ENCODE measurements around the gene MX2. TPM values are rescaled to one million over a fixed set of nuclear protein-coding genes. Genes with fewer than 3 reads are reported as not detected.

MX2 gene
- total and polyA plus RNA-seq, 9 of the 15 experiments (the other 6 are each of a cell fraction or from before 2014, with no cell fraction given), result 0.10 to 0.95 (median 0.47) TPM; not detected in 1

DNA sequence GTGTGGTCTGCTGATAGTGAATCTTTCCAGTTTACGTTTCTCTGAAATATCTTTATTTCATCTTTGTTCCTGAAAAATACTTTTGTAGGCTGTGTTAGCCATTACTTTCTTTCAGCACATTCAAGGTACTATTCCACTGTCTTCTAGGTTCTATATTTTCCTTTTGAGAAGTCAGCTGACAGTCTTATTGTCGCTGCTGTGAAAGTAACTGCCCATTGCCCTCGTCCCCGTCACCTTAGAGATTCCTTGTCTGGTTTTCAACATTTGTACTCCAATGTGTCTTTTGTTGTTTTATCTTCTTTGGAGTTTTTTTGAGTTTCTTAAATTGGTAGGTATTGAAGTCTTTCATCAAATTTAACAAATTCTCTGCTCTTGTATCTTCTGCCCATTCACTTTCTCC lies 19.8 kb upstream of the MX2 start:
- Histone ChIP-seq H3K4me3 (no peak overlapping the region), H3K4me2 (ENCODE audit: insufficient read depth, low read length) (no peak overlapping the region), H3K9ac (ENCODE audit: insufficient read depth in 1 of 2, low read depth in 2 of 2, low read length in 2 of 2) (no peak overlapping the region), H4K20me1 (replicated peaks; ENCODE audit: control insufficient read depth, insufficient read depth, low read length) (no peaks in the 10 kb centered on the region), H3K27me3 (ENCODE audit: control insufficient read depth in 2 of 2, insufficient read depth in 2 of 2, low read length in 2 of 2) (no peaks in the 10 kb centered on the region), H3K9me1 (ENCODE audit: control insufficient read depth, insufficient read depth, low read length) (no peaks in the 10 kb centered on the region), H3K27ac (ENCODE audit: extremely low read depth, low read depth, low read length) (no peak overlapping the region), H3K9me3 (replicated peaks; ENCODE audit: control insufficient read depth, insufficient read depth, low read depth, low read length) (no peaks in the 10 kb centered on the region), H3K79me2 (ENCODE audit: control insufficient read depth, insufficient read depth, low read length) (no peaks in the 10 kb centered on the region), H2AFZ (ENCODE audit: low read depth, low read length) (no peak overlapping the region), H3K36me3 (ENCODE audit: control insufficient read depth, insufficient read depth, low read length) (no peaks in the 10 kb centered on the region), H3K4me1 (replicated peaks in 1 of 2; ENCODE audit: control insufficient read depth in 2 of 2, insufficient read depth in 2 of 2, low read length in 2 of 2) (no peaks in the 10 kb centered on the region)
- intact Hi-C loops (cut with micrococcal nuclease) (no loop called here), in situ Hi-C loops (cut with MboI) (no loop called here)
- CTCF ChIA-PET (ENCODE audit: low intra/inter-chr PET ratio), result no interaction called here
- POLR2A ChIA-PET, result no interaction called here
- no peak for FAIRE-seq
- 0% methylated on average over 4 of the region's 4 CpGs for WGBS (ENCODE audit: insufficient coverage, low coverage, missing lambda C conversion rate)
- DNase-seq (ENCODE audit: extremely low read depth in 1 of 4, low spot score in 3 of 4), result no peak
- BruUV-seq (replicated peaks), result no TSS peak
- no peak for ATAC-seq
- no peak for TF ChIP-seq NR2F6 (CRISPR knock-in tag; IDR thresholded peaks at IDR 0.05)
- no peak for TF ChIP-seq ILF3 (IDR thresholded peaks at IDR 0.05; ENCODE audit: borderline replicate concordance)
- no peak for TF ChIP-seq ZFX (CRISPR knock-in tag; IDR thresholded peaks at IDR 0.05)
- TF ChIP-seq HDGF (IDR thresholded peaks at IDR 0.05), result no peak
- TF ChIP-seq, protein P1, sequence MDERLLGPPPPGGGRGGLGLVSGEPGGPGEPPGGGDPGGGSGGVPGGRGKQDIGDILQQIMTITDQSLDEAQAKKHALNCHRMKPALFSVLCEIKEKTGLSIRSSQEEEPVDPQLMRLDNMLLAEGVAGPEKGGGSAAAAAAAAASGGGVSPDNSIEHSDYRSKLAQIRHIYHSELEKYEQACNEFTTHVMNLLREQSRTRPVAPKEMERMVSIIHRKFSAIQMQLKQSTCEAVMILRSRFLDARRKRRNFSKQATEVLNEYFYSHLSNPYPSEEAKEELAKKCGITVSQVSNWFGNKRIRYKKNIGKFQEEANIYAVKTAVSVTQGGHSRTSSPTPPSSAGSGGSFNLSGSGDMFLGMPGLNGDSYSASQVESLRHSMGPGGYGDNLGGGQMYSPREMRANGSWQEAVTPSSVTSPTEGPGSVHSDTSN (CRISPR knock-in tag; IDR thresholded peaks at IDR 0.05; ENCODE audit: low read depth), result no peak
- TF ChIP-seq, protein P1 (tag; conservative IDR thresholded peaks at IDR 0.05; ENCODE audit: low read depth), result no peak
- TF ChIP-seq, protein P2, sequence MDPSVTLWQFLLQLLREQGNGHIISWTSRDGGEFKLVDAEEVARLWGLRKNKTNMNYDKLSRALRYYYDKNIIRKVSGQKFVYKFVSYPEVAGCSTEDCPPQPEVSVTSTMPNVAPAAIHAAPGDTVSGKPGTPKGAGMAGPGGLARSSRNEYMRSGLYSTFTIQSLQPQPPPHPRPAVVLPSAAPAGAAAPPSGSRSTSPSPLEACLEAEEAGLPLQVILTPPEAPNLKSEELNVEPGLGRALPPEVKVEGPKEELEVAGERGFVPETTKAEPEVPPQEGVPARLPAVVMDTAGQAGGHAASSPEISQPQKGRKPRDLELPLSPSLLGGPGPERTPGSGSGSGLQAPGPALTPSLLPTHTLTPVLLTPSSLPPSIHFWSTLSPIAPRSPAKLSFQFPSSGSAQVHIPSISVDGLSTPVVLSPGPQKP (CRISPR knock-in tag; IDR thresholded peaks at IDR 0.05), result no peak
- TF ChIP-seq, protein P3, sequence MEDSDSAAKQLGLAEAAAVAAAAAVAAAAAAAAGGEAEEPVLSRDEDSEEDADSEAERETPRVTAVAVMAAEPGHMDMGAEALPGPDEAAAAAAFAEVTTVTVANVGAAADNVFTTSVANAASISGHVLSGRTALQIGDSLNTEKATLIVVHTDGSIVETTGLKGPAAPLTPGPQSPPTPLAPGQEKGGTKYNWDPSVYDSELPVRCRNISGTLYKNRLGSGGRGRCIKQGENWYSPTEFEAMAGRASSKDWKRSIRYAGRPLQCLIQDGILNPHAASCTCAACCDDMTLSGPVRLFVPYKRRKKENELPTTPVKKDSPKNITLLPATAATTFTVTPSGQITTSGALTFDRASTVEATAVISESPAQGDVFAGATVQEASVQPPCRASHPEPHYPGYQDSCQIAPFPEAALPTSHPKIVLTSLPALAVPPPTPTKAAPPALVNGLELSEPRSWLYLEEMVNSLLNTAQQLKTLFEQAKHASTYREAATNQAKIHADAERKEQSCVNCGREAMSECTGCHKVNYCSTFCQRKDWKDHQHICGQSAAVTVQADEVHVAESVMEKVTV (CRISPR knock-in tag; IDR thresholded peaks at IDR 0.05), result no peak
- TF ChIP-seq ARHGAP35 (IDR thresholded peaks at IDR 0.05; ENCODE audit: partially characterized antibody), result no peak
- no peak for TF ChIP-seq ZNF253 (CRISPR knock-in tag; conservative IDR thresholded peaks at IDR 0.05)
- TF ChIP-seq HDAC8 (tag; IDR thresholded peaks at IDR 0.05), result no peak
- TF ChIP-seq, protein P4, sequence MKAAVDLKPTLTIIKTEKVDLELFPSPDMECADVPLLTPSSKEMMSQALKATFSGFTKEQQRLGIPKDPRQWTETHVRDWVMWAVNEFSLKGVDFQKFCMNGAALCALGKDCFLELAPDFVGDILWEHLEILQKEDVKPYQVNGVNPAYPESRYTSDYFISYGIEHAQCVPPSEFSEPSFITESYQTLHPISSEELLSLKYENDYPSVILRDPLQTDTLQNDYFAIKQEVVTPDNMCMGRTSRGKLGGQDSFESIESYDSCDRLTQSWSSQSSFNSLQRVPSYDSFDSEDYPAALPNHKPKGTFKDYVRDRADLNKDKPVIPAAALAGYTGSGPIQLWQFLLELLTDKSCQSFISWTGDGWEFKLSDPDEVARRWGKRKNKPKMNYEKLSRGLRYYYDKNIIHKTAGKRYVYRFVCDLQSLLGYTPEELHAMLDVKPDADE (conservative IDR thresholded peaks at IDR 0.05; ENCODE audit: control insufficient read depth, low read depth, low read length), result no peak
- TF ChIP-seq KLF16 (IDR thresholded peaks at IDR 0.05), result no peak
- TF ChIP-seq HINFP (tag; conservative IDR thresholded peaks at IDR 0.05; ENCODE audit: low read depth), result no peak
- no peak for TF ChIP-seq SRSF7 (optimal IDR thresholded peaks at IDR 0.05; ENCODE audit: low read depth, low read length)
- TF ChIP-seq TAF15 (IDR thresholded peaks at IDR 0.05; ENCODE audit: low read depth, low read length), result no peak

Data from K562 (cell line).